ENCODE results near the gene PLCB1. TPM values are rescaled to one million over a fixed set of nuclear protein-coding genes. Genes with fewer than 3 reads are reported as not detected.

The PLCB1 gene
- total RNA-seq, 1 donor: 13.4 TPM

DNA sequence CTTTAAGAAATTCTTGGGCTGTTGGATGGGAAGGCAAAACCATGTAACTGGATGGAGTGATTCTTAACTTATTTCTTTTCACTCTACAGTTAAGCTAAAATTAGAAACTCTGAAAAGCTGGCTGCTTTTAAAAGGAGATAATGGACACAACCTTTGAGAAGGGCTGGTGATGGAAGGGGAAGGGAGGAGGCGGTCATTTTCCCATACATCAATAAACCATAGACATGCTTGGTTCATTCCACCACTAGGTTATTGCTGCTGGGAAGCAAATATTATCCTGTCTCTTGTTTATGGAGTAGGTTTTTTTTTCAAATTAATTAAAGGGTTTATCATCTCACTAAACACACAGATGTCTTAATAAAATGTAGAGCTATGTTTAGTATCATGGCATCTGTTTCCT lies 76.2 kb downstream of the PLCB1 start:
- no peak for DNase-seq (ENCODE audit: insufficient read length, low spot score, missing footprints)
- no peaks in the 10 kb centered on the region for H4K20me1 ChIP-seq (ENCODE audit: insufficient read depth, low read length)
- H3K27ac ChIP-seq (ENCODE audit: low read depth, low read length): no peak overlapping the region
- H3K4me2 ChIP-seq (ENCODE audit: insufficient read depth, low read length): no peak overlapping the region
- no peaks in the 10 kb centered on the region for H3K9me3 ChIP-seq (ENCODE audit: low read depth, low read length)
- H3K27me3 ChIP-seq (ENCODE audit: insufficient read depth, low read length): no peaks in the 10 kb centered on the region
- no peaks in the 10 kb centered on the region for H3K4me1 ChIP-seq (ENCODE audit: insufficient read depth, low read length)
- no peaks in the 10 kb centered on the region for H3K79me2 ChIP-seq (ENCODE audit: insufficient read depth, low read length)
- no peak overlapping the region for H2AFZ ChIP-seq (ENCODE audit: low read length)
- H3K36me3 ChIP-seq (ENCODE audit: insufficient read depth, low read length): no peaks in the 10 kb centered on the region
- no peak overlapping the region for H3K4me3 ChIP-seq (ENCODE audit: insufficient read depth, low read length)
- TF ChIP-seq, protein P1, sequence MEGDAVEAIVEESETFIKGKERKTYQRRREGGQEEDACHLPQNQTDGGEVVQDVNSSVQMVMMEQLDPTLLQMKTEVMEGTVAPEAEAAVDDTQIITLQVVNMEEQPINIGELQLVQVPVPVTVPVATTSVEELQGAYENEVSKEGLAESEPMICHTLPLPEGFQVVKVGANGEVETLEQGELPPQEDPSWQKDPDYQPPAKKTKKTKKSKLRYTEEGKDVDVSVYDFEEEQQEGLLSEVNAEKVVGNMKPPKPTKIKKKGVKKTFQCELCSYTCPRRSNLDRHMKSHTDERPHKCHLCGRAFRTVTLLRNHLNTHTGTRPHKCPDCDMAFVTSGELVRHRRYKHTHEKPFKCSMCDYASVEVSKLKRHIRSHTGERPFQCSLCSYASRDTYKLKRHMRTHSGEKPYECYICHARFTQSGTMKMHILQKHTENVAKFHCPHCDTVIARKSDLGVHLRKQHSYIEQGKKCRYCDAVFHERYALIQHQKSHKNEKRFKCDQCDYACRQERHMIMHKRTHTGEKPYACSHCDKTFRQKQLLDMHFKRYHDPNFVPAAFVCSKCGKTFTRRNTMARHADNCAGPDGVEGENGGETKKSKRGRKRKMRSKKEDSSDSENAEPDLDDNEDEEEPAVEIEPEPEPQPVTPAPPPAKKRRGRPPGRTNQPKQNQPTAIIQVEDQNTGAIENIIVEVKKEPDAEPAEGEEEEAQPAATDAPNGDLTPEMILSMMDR (IDR thresholded peaks at IDR 0.05; ENCODE audit: extremely low read depth, low read depth, low read length): no peak

GRCh38 chr20:8209061-8209460 lies 77.0 kb downstream of the PLCB1 start:
- Histone ChIP-seq H3K27ac (ENCODE audit: low read depth, low read length) (no peak overlapping the region), H3K36me3 (ENCODE audit: insufficient read depth, low read length) (no peaks in the 10 kb centered on the region), H3K4me1 (ENCODE audit: insufficient read depth, low read length) (no peaks in the 10 kb centered on the region), H3K27me3 (ENCODE audit: insufficient read depth, low read length) (no peaks in the 10 kb centered on the region), H3K9me3 (ENCODE audit: low read depth, low read length) (no peaks in the 10 kb centered on the region), H3K4me3 (ENCODE audit: insufficient read depth, low read length) (no peak overlapping the region), H3K4me2 (ENCODE audit: insufficient read depth, low read length) (no peak overlapping the region), H2AFZ (ENCODE audit: low read length) (no peak overlapping the region), H3K79me2 (ENCODE audit: insufficient read depth, low read length) (no peaks in the 10 kb centered on the region), H4K20me1 (ENCODE audit: insufficient read depth, low read length) (no peaks in the 10 kb centered on the region)
- no peak for DNase-seq (ENCODE audit: insufficient read length, low spot score, missing footprints)
- TF ChIP-seq, protein P1 (IDR thresholded peaks at IDR 0.05; ENCODE audit: extremely low read depth, low read depth, low read length): no peak

DNA sequence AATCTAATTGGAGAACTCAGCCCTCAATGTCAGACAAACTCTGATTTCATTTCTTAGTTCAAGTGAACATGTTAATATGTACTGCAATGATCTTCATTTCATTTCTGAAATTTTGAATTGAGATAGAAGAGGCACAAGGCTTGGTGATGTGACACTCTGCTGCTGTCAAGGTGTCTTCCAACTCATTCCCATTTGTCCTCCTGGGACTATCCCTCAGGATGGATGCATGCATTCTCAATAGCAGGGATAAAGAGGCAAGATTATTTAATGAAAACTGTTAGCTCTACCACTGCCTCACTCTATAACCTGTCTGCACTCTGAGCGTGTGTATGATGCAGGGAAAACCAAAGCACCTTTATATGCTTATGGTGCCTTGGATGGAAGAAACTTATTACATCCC lies 78.7 kb downstream of the PLCB1 start:
- Histone ChIP-seq H3K4me3 (ENCODE audit: insufficient read depth, low read length) (no peak overlapping the region), H3K36me3 (ENCODE audit: insufficient read depth, low read length) (no peaks in the 10 kb centered on the region), H3K27ac (ENCODE audit: low read depth, low read length) (no peak overlapping the region), H4K20me1 (ENCODE audit: insufficient read depth, low read length) (no peaks in the 10 kb centered on the region), H3K79me2 (ENCODE audit: insufficient read depth, low read length) (no peaks in the 10 kb centered on the region), H3K27me3 (ENCODE audit: insufficient read depth, low read length) (no peaks in the 10 kb centered on the region), H3K4me2 (ENCODE audit: insufficient read depth, low read length) (no peak overlapping the region), H3K9me3 (ENCODE audit: low read depth, low read length) (no peaks in the 10 kb centered on the region), H3K4me1 (ENCODE audit: insufficient read depth, low read length) (no peaks in the 10 kb centered on the region), H2AFZ (ENCODE audit: low read length) (no peak overlapping the region)
- DNase-seq (ENCODE audit: insufficient read length, low spot score, missing footprints): no peak
- TF ChIP-seq, protein P1 (IDR thresholded peaks at IDR 0.05; ENCODE audit: extremely low read depth, low read depth, low read length): no peak

- H3K9me3 ChIP-seq (ENCODE audit: low read depth, low read length): no peaks in the 10 kb centered on the region
- DNase-seq (ENCODE audit: insufficient read length, low spot score, missing footprints): no peak
- no peaks in the 10 kb centered on the region for H3K36me3 ChIP-seq (ENCODE audit: insufficient read depth, low read length)
- H4K20me1 ChIP-seq (ENCODE audit: insufficient read depth, low read length): no peaks in the 10 kb centered on the region
- no peak overlapping the region for H3K4me3 ChIP-seq (ENCODE audit: insufficient read depth, low read length)
- no peaks in the 10 kb centered on the region for H3K4me1 ChIP-seq (ENCODE audit: insufficient read depth, low read length)
- TF ChIP-seq, protein P1 (IDR thresholded peaks at IDR 0.05; ENCODE audit: extremely low read depth, low read depth, low read length): no peak
- no peak overlapping the region for H3K4me2 ChIP-seq (ENCODE audit: insufficient read depth, low read length)
- no peaks in the 10 kb centered on the region for H3K79me2 ChIP-seq (ENCODE audit: insufficient read depth, low read length)
- H3K27ac ChIP-seq (ENCODE audit: low read depth, low read length): no peak overlapping the region
- H2AFZ ChIP-seq (ENCODE audit: low read length): no peak overlapping the region
- H3K27me3 ChIP-seq (ENCODE audit: insufficient read depth, low read length): no peaks in the 10 kb centered on the region
Measured at GRCh38 chr20:8212286-8212685, 80.2 kb downstream of the PLCB1 start.
